DND-41 (cell line): ENCODE data around the gene LTBP2.

Experiments
- ATAC-seq: fragments of 200-7000 bp; cut with Tn5 transposase; 3 replicates; pipeline ENCODE4 v1.9.1; 2021; ENCODE audit warnings: low read depth; ENCODE audit not compliant: insufficient read depth
- DNase-seq: peaks from one replicate; pipeline ENCODE4 v3.0.0-alpha.2; 2020
- H2AFZ ChIP-seq: 2 replicates; pipeline ENCODE4 v1.6.0; 2012; ENCODE audit warnings: low read depth, low read length
- H3K27ac ChIP-seq: 2 replicates; pipeline ENCODE4 v1.5.1; 2012; ENCODE audit warnings: low read length, inconsistent platforms
- H3K27me3 ChIP-seq: fragments of 200-600 bp; sonication (generic); 2 replicates; pipeline ENCODE4 v1.6.0; 2012; ENCODE audit warnings: low read length, mild to moderate bottlenecking, inconsistent platforms; ENCODE audit not compliant: insufficient read depth, poor library complexity
- H3K36me3 ChIP-seq: 2 replicates; pipeline ENCODE4 v1.5.1; 2012; ENCODE audit warnings: low read length, inconsistent platforms; ENCODE audit not compliant: insufficient read depth
- H3K4me1 ChIP-seq: 2 replicates; pipeline ENCODE4 v1.5.1; 2012; ENCODE audit warnings: mild to moderate bottlenecking, low read length; ENCODE audit not compliant: insufficient read depth
- H3K4me2 ChIP-seq: 2 replicates; pipeline ENCODE4 v1.6.0; 2012; ENCODE audit warnings: mild to moderate bottlenecking, moderate library complexity, low read length, inconsistent platforms; ENCODE audit not compliant: insufficient read depth
- H3K4me3 ChIP-seq, 2 experiments: fragments of 200-600 bp in 1 of 2; shearing (Covaris generic) in 1 of 2; 2 replicates each; pipeline ENCODE4 v1.5.1; 2012 to 2016; ENCODE audit warnings: inconsistent platforms in 2 of 2, low read length in 2 of 2, mild to moderate bottlenecking in 2 of 2, low read depth in 1 of 2, moderate library complexity in 1 of 2
- H3K79me2 ChIP-seq: 2 replicates; pipeline ENCODE4 v1.6.0; 2012; ENCODE audit warnings: low read length, inconsistent platforms; ENCODE audit not compliant: insufficient read depth
- H3K9ac ChIP-seq: 2 replicates; pipeline ENCODE4 v1.6.0; 2012; ENCODE audit warnings: low read depth, mild to moderate bottlenecking, inconsistent platforms, low read length, moderate library complexity
- H3K9me3 ChIP-seq: 2 replicates; pipeline ENCODE4 v1.5.1; 2012; ENCODE audit warnings: low read length, moderate library complexity, mild to moderate bottlenecking, inconsistent platforms; ENCODE audit not compliant: insufficient read depth, severe bottlenecking
- H4K20me1 ChIP-seq: 2 replicates; pipeline ENCODE4 v1.6.0; 2012; ENCODE audit warnings: low read length; ENCODE audit not compliant: insufficient read depth
- CTCF ChIP-seq: IDR thresholded peaks from 2 replicates; pipeline ENCODE4 v1.5.1; 2012; ENCODE audit warnings: borderline replicate concordance, low read length, moderate library complexity, mild to moderate bottlenecking; ENCODE audit not compliant: poor library complexity, severe bottlenecking; ENCODE audit errors: extremely low read depth
- EZH2 ChIP-seq: IDR thresholded peaks from 3 replicates; pipeline ENCODE4 v1.6.1; 2012; ENCODE audit warnings: borderline replicate concordance, low read depth, mild to moderate bottlenecking, moderate library complexity, low read length, inconsistent platforms; ENCODE audit not compliant: severe bottlenecking

Gene LTBP2

DNA sequence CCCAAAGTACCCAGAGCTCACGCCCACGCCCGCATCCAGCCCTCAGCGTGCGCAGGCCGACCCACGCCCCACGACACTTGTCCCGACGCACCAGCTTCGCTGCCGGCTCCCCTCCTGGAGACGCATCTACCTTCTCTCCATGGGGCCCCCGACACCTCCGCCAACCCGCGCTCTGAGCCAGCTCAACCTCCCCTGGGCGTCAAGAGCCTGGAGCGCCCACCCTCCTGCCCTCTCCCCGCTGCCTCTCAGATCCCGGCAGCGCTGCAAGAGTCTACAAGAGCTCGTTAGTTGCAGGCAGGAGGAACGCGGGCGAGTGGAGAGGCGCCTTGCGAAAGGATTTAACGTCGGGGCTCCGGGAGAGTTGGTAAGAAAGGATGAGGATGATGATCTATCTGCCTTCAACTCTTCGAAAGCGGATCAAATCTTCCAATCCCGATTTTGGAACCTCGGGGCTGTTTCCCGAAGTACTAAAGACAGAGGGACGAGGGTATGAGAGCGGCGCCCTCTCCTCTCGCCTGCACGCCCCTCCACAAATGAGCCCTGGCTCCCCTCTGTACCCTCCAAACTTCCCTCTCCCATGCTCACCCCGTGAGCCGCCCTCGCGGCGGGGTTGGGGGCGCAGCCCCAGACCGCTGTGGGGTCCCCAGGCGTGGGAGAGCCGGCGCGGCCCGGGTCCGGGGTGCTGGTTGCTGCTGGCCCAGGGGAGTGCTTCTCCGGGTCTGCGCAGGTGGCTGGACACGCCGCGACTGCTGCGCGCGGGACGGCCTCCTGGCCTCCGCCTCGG is 979 bp downstream of the LTBP2 start:
- ATAC-seq (no peak), DNase-seq (no peak)
- Histone ChIP-seq H3K9ac (no peak overlapping the region), H3K79me2 (no peaks in the 10 kb centered on the region), H3K9me3 (no peaks in the 10 kb centered on the region), H2AFZ (no peak overlapping the region), H3K4me1 (0 out of 2 replicates have a peak, but pooled peaks cover 4% of the 10 kb centered on the region), H3K27ac (no peak overlapping the region), H3K4me3 (no peak overlapping the region), H3K4me2 (no peak overlapping the region), H4K20me1 (no peaks in the 10 kb centered on the region), H3K36me3 (no peaks in the 10 kb centered on the region), H3K27me3 (peaks cover 5% of the 10 kb centered on the region)
- TF ChIP-seq EZH2, result no peak

GRCh38 chr14:74610199-74610865 is 1.7 kb downstream of the LTBP2 start:
- Histone ChIP-seq H3K4me1 (0 out of 2 replicates have a peak, but pooled peaks cover 4% of the 10 kb centered on the region), H3K9ac (no peak overlapping the region), H3K79me2 (no peaks in the 10 kb centered on the region), H3K36me3 (no peaks in the 10 kb centered on the region), H3K27ac (no peak overlapping the region), H3K9me3 (no peaks in the 10 kb centered on the region), H2AFZ (no peak overlapping the region), H3K27me3 (peaks cover 5% of the 10 kb centered on the region), H3K4me3 (no peak overlapping the region), H4K20me1 (no peaks in the 10 kb centered on the region), H3K4me2 (no peak overlapping the region)
- no peak for ATAC-seq
- no peak for DNase-seq
- TF ChIP-seq CTCF, result no peak
- no peak for TF ChIP-seq EZH2

GRCh38 chr14:74609721-74610120 is 2.3 kb downstream of the LTBP2 start:
- no peak for TF ChIP-seq CTCF
- no peak for TF ChIP-seq EZH2
- Histone ChIP-seq H3K4me3 (no peak overlapping the region), H4K20me1 (no peaks in the 10 kb centered on the region), H3K79me2 (no peaks in the 10 kb centered on the region), H3K36me3 (no peaks in the 10 kb centered on the region), H3K4me2 (no peak overlapping the region), H3K9me3 (no peaks in the 10 kb centered on the region), H3K4me1 (0 out of 2 replicates have a peak, but pooled peaks cover 4% of the 10 kb centered on the region), H3K27ac (no peak overlapping the region), H3K27me3 (peaks cover 5% of the 10 kb centered on the region), H3K9ac (no peak overlapping the region), H2AFZ (no peak overlapping the region)
- DNase-seq, result no peak
- ATAC-seq, result no peak

GRCh38 chr14:74608959-74609611 is 3.0 kb downstream of the LTBP2 start:
- no peak overlapping the region for H3K4me2 ChIP-seq
- no peaks in the 10 kb centered on the region for H3K79me2 ChIP-seq

More at GRCh38 chr14:74608959-74609611, 3.0 kb downstream of the LTBP2 start:
- Histone ChIP-seq H3K27ac (no peak overlapping the region), H3K4me3 (no peak overlapping the region), H3K4me1 (0 out of 2 replicates have a peak, but pooled peaks cover 4% of the 10 kb centered on the region), H3K9me3 (no peaks in the 10 kb centered on the region), H3K9ac (no peak overlapping the region), H3K36me3 (no peaks in the 10 kb centered on the region), H4K20me1 (no peaks in the 10 kb centered on the region), H2AFZ (no peak overlapping the region), H3K27me3 (peaks cover 5% of the 10 kb centered on the region)
- ATAC-seq (peak; percentile 63), DNase-seq (peak; percentile 82)
- TF ChIP-seq CTCF (peak; percentile 97), EZH2 (no peak)
